ENCODE measurements around the gene ANKLE2.

ANKLE2 gene

DNA sequence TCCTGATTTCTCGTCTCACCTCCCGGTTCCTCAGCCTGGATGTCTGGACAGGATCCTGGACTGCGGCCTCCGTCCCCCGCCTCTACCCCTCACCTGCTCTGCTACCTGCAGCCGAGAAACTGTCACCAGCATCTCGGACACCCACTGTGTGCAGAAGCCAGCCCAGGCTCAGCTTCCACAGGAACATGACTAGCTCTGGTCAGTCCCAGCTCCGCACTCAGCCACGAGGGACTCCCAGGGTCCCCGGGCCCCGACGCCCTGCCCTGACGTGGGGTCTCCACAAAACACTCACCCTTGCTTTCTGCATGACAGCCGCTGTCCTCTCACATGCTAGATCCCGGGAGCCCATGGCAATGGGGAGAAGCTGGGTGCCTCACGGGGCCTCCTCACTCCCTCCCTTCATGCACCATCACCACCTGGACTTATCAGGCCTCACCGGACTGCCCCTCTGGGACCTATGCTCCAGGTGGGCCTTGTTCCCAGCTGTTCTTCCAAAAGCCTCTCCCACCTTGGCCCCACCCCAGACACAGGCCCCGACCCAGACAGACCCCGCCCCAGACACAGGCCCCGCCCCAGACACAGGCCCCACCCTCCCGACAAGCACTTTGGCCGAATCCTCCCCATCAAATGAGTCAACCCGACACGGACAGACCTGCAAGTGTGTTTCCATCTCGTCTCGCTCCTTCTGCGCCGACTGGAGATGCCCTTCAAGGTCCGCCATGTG is 26.9 kb upstream of the ANKLE2 start:
- H3K4me3 ChIP-seq (ENCODE audit: control insufficient read depth, low read depth, low read length) = no peak overlapping the region
- DNase-seq (ENCODE audit: low read depth) = no peak
- TF ChIP-seq, protein P1, sequence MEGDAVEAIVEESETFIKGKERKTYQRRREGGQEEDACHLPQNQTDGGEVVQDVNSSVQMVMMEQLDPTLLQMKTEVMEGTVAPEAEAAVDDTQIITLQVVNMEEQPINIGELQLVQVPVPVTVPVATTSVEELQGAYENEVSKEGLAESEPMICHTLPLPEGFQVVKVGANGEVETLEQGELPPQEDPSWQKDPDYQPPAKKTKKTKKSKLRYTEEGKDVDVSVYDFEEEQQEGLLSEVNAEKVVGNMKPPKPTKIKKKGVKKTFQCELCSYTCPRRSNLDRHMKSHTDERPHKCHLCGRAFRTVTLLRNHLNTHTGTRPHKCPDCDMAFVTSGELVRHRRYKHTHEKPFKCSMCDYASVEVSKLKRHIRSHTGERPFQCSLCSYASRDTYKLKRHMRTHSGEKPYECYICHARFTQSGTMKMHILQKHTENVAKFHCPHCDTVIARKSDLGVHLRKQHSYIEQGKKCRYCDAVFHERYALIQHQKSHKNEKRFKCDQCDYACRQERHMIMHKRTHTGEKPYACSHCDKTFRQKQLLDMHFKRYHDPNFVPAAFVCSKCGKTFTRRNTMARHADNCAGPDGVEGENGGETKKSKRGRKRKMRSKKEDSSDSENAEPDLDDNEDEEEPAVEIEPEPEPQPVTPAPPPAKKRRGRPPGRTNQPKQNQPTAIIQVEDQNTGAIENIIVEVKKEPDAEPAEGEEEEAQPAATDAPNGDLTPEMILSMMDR (conservative IDR thresholded peaks at IDR 0.05; ENCODE audit: control insufficient read depth, insufficient read depth, low read depth, low read length) = no peak

DNA sequence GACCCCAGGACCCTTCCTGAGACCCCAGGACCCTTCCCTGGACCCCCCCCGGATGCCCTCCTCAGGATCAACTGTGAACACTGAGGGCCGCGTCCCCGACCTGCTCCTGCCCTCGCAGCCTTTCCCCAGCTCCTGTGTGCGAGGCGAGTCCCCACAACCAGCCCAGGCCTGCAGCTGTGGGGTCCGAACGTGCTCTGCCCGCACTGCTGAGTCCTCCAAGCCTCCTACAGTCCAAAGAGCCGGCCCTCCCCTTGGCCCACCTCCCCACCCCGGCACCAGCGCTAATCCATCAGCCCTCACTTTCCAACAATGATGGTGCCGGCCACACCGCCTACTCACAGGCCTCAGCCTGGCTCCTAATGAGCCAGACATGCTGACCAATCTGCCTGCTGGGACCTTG is 26.2 kb upstream of the ANKLE2 start:
- H3K4me3 ChIP-seq (ENCODE audit: control insufficient read depth, low read depth, low read length) = no peak overlapping the region
- TF ChIP-seq, protein P1 (conservative IDR thresholded peaks at IDR 0.05; ENCODE audit: control insufficient read depth, insufficient read depth, low read depth, low read length) = no peak
- no peak for DNase-seq (ENCODE audit: low read depth)

DNA sequence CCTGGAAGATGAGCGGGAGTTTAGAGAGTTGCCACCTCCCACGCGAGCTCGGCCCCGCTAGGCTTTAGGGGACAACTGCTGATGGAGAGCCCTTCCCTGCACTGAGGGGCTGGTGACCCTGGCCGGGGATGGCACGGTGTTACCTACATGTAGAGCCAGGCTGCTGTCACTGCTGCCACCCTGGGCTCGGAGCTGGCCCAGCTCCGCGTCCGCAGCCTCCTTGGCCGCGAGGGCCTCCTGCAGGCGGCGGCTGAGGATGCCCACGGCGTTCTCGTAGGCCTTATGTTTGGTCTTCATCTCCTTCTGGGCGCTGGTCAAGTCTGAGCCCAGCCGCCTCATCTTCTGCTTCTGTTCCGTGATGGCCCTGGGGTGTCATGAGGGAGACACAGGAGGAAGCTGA is 24.6 kb upstream of the ANKLE2 start:
- H3K4me3 ChIP-seq (ENCODE audit: control insufficient read depth, low read depth, low read length) = no peak overlapping the region
- TF ChIP-seq, protein P1 (conservative IDR thresholded peaks at IDR 0.05; ENCODE audit: control insufficient read depth, insufficient read depth, low read depth, low read length) = no peak

DNA sequence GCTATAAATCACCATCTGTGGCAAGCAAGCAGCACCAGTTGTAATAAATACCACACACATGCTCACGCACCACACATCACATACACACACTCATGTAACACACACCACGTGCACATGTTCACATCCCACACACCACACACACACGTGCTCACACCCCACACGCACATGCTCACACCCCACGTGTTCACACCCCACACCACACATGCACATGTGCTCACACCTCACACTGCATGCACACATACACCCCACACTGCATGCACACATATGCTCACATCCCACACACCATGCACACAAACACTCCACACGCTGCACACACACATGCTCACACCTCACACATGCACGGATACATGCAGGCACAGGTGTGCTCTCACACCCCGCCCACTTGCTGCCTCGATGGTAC is 22.9 kb upstream of the ANKLE2 start:
- H3K4me3 ChIP-seq (ENCODE audit: control insufficient read depth, low read depth, low read length) = no peak overlapping the region
- no peak for DNase-seq (ENCODE audit: low read depth)
- TF ChIP-seq, protein P1 (conservative IDR thresholded peaks at IDR 0.05; ENCODE audit: control insufficient read depth, insufficient read depth, low read depth, low read length) = no peak

More for the DNA sequence above, 24.6 kb upstream of the ANKLE2 start:
- DNase-seq (ENCODE audit: low read depth) = no peak

DNA sequence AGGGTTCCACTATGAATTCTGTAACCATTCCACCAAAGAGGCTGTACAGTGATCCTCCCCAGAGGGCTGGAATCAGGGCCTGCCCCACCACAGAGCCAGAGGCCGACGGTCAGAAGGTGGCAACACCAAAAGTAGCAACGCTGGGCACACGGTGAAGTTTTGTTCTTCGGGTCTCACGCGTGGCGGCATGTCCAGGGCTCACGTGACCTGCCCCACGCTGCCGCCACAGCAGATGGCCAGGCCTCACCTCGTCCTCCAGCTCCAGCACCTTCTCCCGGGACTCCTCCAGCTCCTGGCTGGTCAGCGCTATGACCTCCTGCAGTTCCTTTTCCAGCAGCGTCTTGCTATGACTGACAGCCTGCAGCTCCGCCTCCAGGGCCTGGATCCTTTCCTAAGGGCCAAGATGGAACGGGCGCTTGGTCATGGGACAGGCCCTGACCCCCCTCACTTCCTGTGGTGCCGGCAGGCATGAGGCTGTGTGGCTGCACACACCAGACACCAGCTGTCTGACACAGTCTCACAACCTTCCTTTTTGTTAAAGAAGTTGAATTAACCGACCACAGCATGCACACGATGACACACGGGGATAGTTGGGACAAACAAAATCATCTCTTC is 22.4 kb upstream of the ANKLE2 start:
- no peak for DNase-seq (ENCODE audit: low read depth)
- TF ChIP-seq, protein P1 (conservative IDR thresholded peaks at IDR 0.05; ENCODE audit: control insufficient read depth, insufficient read depth, low read depth, low read length) = no peak
- H3K4me3 ChIP-seq (ENCODE audit: control insufficient read depth, low read depth, low read length) = no peak overlapping the region

DNA sequence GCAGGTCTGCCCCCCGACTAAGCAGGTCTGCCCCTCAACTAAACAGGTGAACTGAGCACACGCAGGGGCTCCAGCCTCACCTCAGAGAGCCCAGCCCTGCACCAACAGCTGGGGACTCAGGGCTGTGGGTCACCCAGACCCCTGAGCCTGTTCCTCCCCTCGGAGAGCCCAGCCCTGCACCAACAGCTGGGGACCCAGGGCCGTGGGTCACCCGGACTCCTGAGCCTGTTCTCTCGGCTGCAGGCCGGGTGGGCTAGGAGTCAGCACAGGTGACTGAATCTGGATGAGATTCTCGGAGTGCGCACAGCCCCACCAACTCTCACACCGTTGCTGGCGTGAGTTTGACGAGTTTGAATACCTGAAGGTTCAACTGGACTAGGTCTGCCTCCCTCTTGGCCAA is 20.3 kb upstream of the ANKLE2 start:
- DNase-seq (ENCODE audit: low read depth) = no peak
- TF ChIP-seq, protein P1 (conservative IDR thresholded peaks at IDR 0.05; ENCODE audit: control insufficient read depth, insufficient read depth, low read depth, low read length) = no peak
- no peak overlapping the region for H3K4me3 ChIP-seq (ENCODE audit: control insufficient read depth, low read depth, low read length)
